GM20000 (cell line): ENCODE data around the gene SCN7A.

Experiments used
- DNase-seq: peaks from one replicate; pipeline ENCODE4 v3.0.0; 2012; ENCODE audit warnings: low spot score
- CTCF ChIP-seq: IDR thresholded peaks from 2 replicates; pipeline ENCODE4 v1.5.1; 2012; ENCODE audit warnings: mild to moderate bottlenecking, control low read depth; ENCODE audit errors: extremely low read depth, missing control alignments

Gene SCN7A

GRCh38 chr2:166436189-166436588 is 57.9 kb downstream of the SCN7A start:
- no peak for TF ChIP-seq CTCF
- DNase-seq = no peak

DNA sequence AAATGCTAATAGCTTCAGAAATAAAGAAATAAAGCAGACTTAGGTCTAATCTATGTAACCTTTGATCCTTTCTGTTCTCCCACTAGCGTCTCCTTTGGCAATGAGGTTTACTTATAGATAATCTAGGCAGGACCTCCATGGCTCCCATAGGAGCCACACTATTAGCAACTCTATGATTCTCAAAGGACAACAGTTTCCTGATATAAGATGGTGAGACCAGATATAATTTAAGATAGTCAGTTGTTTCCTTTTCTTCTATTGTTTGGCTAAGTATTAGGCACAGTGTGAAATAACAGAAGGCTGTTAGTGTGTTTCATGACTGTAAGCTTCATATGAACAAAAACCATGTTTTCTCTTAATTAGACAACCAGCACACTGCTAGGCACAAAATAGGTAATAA is 59.6 kb downstream of the SCN7A start:
- TF ChIP-seq CTCF = no peak
- DNase-seq = no peak

DNA sequence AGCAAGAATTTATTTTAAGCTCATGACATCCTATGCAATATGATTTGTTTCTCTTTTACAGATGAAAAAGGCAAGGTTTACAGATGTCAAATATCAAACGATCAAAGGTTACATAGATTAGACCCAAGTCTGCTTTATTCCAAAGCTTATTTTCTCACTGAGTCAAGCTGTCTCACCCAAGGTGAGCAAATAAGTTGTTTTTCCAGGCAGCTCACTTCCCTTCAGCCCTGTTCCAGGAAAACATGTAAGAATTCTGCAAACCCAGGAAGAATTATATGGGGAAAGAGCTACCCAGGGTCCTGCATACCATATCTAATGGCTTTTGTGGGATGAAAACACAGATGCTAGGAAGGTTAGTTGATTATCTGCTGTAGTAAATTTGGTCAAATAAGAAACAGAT is 60.6 kb downstream of the SCN7A start:
- TF ChIP-seq CTCF = no peak
- no peak for DNase-seq

GRCh38 chr2:166432331-166432730 is 61.7 kb downstream of the SCN7A start:
- no peak for DNase-seq

DNA sequence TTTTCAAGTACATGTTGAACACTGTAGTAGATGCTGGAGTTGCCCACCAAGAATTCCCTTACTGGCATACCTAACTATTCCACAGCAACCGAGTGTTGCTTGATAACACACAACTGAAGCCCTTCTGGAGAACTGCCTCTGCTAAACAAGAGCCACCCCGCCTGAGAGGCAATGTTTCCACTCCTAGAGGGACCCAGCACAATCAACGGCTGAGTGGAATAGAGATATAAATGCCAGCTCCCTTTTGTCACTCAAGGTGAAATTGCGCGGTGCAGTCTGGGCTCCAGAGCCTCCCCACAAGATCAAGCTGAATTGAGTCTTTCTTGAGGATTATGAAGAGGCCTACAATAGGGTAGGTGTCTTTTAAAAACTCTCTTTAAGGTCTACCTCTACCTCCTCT is 69.2 kb downstream of the SCN7A start:
- DNase-seq = no peak
- TF ChIP-seq CTCF = no peak

More at GRCh38 chr2:166432331-166432730, 61.7 kb downstream of the SCN7A start:
- no peak for TF ChIP-seq CTCF

DNA sequence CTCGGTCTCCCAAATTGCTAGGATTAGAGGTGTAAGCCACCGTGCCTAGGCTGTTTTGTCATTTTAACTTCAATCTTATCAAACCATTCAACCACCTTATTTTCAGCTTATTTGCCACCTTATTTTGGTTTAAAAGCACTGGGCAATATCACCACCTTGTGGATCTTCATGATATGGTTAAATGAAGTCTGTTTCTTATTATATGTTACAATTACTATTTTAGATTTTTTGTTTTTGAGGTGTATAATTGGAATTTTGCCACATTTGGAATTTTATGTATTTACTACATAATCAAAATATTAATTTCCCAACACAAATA is 74.5 kb downstream of the SCN7A start:
- no peak for TF ChIP-seq CTCF
- DNase-seq = no peak

DNA sequence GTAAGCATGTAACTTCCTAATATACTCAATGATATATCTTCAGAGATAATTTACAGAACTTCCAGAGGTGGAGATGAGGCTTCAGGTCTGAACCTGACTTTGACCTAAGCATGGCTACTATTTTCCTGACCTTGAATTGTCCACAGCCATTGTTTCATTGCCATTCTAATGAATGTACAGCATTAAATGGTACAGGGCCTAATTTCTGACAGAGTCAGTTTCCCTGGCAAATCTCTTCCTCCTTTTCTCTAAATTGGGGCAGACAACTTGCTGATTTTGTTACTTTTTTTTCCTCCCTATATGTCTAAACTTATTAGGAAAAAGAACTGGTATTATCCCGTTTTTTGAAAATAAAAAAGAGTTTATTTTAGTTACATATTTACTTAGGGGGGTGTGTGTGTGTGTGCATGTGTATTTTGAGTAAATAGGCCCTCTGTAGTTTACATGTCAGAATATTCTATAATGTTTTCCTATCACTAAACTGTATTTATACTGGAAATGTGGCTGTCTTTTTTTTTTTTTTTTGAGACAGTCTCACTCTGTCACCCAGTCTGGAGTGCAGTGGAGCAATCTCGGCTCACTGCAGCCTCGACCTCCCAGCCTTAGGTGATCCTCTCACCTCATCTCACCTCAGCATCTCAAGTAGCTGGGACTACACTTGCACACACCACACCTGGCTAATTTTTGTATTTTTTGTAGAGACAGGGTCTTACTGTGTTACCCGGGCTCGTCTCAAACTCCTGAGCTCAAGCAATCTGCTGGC is 75.0 kb downstream of the SCN7A start:
- no peak for DNase-seq
- TF ChIP-seq CTCF = no peak
